ENCODE data around the gene ACIN1. TPM values are rescaled to one million over a fixed set of nuclear protein-coding genes. Genes with fewer than 3 reads are reported as not detected.

ACIN1 gene
- total RNA-seq, 1 donor from 2014 or later: 263 TPM

DNA sequence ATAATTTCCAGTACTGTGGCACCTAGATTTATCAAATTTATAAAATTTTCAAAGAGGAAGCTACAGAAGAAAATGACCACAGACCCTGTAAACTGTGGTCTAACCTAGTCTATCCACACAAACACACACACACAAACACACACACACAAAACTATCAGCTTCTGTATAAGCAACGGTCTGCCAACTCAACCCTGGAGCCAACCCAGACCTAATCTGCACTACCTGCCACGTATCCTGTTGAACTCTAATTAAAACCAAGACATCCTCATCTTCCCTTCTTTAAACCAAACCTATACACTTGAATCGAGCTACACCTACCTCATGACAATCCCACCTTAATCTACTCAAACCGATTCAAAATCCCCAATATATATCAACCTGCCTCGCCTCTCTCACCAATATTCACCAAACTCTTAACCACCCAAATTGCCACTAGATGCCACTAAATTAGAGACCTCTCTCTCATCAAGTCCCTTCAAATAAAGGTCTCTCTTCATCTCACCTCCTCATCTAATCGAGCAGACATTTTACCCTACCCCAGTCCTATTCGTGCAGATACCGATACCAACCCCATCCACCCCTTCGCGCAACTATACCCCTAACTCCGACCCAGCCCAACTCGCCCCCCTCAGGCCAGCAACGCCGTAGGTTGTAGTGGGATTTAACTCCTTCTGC is 808 bp downstream of the ACIN1 start:
- CTCF ChIA-PET: interaction anchor here (1.1 to 3.0 kb wide), 10 partner anchors 17 to 495 kb away, joined by 3 to 28 read pairs (median 6); partner anchors contain the start of gene PRMT5
- Mint-ChIP-seq H3K4me1 (peaks cover 33% of the 10 kb centered on the region), H3K9me3 (no peaks in the 10 kb centered on the region), H3K4me3 (no peak overlapping the region), H3K36me3 (ENCODE audit: low read depth) (peaks cover 56% of the 10 kb centered on the region), H3K27ac (no peak overlapping the region), H3K27me3 (no peaks in the 10 kb centered on the region)
- TF ChIP-seq, protein P1, sequence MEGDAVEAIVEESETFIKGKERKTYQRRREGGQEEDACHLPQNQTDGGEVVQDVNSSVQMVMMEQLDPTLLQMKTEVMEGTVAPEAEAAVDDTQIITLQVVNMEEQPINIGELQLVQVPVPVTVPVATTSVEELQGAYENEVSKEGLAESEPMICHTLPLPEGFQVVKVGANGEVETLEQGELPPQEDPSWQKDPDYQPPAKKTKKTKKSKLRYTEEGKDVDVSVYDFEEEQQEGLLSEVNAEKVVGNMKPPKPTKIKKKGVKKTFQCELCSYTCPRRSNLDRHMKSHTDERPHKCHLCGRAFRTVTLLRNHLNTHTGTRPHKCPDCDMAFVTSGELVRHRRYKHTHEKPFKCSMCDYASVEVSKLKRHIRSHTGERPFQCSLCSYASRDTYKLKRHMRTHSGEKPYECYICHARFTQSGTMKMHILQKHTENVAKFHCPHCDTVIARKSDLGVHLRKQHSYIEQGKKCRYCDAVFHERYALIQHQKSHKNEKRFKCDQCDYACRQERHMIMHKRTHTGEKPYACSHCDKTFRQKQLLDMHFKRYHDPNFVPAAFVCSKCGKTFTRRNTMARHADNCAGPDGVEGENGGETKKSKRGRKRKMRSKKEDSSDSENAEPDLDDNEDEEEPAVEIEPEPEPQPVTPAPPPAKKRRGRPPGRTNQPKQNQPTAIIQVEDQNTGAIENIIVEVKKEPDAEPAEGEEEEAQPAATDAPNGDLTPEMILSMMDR (IDR thresholded peaks at IDR 0.05): no peak
- ATAC-seq (ENCODE audit: low read depth) (no peak), DNase-seq (no peak)
- intact Hi-C loops (cut with micrococcal nuclease): loop anchor here (1.0 to 10.0 kb wide), 4 partner anchors 23 to 1021 kb away; partner anchors contain the start of genes DCAF11, NRL, RBM23 and THTPA
- POLR2A ChIA-PET: interaction anchor here (0.6 to 3.3 kb wide), 36 partner anchors 8 to 1657 kb away, joined by 3 to 50 read pairs (median 5); partner anchors contain the start of genes AP1G2, CDH24, CEBPE and DAD1

DNA sequence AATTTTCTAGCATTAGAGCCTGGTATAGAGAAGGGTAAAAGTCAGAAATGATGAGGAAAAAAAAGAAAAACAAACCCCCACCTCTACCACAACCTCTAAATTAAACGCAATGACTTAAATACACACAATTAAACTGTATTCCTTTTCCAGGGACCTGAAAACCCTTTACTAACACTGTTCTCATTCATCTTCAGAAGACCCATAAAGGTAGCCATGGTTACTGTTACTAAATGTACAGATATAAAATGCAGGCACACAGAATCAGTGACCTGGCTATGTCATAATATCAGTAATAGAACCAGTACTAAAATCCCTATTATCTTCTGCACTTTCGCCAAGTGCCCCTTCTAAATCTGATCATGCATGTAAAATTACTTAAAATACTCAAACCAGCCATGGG is 1.4 kb downstream of the ACIN1 start:
- Mint-ChIP-seq H3K27ac (no peak overlapping the region), H3K4me3 (no peak overlapping the region), H3K27me3 (no peaks in the 10 kb centered on the region), H3K9me3 (no peaks in the 10 kb centered on the region), H3K36me3 (ENCODE audit: low read depth) (peaks cover 56% of the 10 kb centered on the region), H3K4me1 (peaks cover 32% of the 10 kb centered on the region)
- no peak for ATAC-seq (ENCODE audit: low read depth)
- TF ChIP-seq, protein P1 (IDR thresholded peaks at IDR 0.05): no peak
- ChIA-PET POLR2A (interaction anchor here (2.4 to 3.3 kb wide), 3 partner anchors 28 to 228 kb away, joined by 9 to 50 read pairs (median 35); partner anchors contain the start of genes CEBPE, PABPN1 and PRMT5), CTCF (interaction anchor here (1.7 to 3.0 kb wide), 4 partner anchors 16 to 227 kb away, joined by 4 to 28 read pairs (median 22); no protein-coding TSS in a partner anchor)
- intact Hi-C loops (cut with micrococcal nuclease): loop anchor here (10.0 kb wide), 2 partner anchors 461 to 1021 kb away; partner anchors contain the start of genes DCAF11, NRL, THTPA and ZFHX2
- no peak for DNase-seq

DNA sequence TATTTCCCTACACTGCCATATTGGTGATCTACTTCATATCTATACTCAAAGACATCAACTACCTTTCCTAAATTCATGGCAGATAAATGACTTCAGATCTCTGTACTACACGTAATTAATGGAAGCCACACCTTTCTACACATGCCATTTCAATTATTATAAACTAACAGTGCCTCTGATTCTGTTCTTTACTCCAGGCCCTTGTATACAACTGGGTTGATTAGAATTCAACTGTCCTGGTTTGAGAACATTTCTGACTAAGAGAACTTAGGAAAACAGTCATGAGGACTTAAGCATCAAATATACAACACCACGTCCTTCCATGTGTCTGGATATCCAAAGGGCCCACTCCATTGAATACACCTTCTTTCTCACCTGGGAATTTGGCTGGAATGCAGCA is 1.8 kb downstream of the ACIN1 start:
- no peak overlapping the region for H3K27ac Mint-ChIP-seq
- intact Hi-C loops (cut with micrococcal nuclease): loop anchor here (10.0 kb wide), 2 partner anchors 462 to 1022 kb away; partner anchors contain the start of genes DCAF11, NRL, THTPA and ZFHX2
- no peak for ATAC-seq (ENCODE audit: low read depth)
- no peaks in the 10 kb centered on the region for H3K27me3 Mint-ChIP-seq
- H3K4me3 Mint-ChIP-seq: no peak overlapping the region
- POLR2A ChIA-PET: interaction anchor here (0.6 kb wide), 1 partner anchor 66 kb away, joined by 4 read pairs; no protein-coding TSS in a partner anchor
- TF ChIP-seq, protein P1 (IDR thresholded peaks at IDR 0.05): no peak
- no peak for DNase-seq
- H3K9me3 Mint-ChIP-seq: no peaks in the 10 kb centered on the region
- H3K4me1 Mint-ChIP-seq: peaks cover 32% of the 10 kb centered on the region
- CTCF ChIA-PET: interaction anchor here (0.7 to 2.1 kb wide), 4 partner anchors 16 to 28 kb away, joined by 3 to 17 read pairs (median 6); no protein-coding TSS in a partner anchor
- H3K36me3 Mint-ChIP-seq (ENCODE audit: low read depth): peaks cover 56% of the 10 kb centered on the region

DNA sequence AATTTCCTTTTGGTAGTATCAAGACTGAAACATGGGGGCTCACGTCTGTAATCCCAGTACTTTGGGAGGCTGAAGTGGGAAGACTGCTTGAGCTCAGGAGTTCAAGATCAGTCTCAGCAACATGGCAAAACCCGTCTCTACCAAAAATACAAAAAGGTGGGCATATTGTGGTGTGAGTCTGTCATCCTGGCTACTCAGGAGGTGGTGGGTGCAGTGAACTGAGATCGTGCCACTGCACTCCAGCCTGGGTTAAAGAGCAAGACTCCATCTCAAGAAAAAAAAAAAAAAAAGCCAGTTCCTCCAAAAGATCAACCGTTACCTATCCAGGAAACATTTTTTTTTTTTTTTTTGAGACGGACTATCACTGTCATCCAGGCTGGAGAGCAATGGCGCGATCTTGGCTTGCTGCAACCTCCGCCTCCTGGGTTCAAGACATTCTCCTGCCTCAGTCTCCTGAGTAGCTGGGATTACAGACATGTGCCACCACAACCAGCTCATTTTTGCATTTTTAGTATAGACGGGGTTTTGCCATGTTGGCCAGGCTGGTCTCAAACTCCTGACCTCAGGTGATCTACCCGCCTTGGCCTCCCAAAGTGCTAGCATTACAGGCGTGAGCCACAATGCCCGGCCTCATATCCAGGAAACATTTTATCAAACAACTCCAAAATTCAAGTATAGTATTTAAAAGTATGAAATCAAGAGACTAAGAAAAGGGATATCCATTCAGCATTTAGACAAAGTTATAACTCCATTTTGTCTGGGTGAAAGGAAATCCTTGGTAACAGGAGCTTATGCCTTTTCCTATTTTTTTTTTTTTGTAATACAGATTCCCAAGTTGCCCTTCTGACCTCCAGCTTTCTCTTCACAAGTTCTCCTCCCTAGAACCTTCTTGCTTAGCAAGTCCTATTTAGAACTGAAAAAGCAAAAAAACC is 3.4 kb downstream of the ACIN1 start:
- Mint-ChIP-seq H3K4me3 (no peak overlapping the region), H3K27ac (no peak overlapping the region), H3K27me3 (no peaks in the 10 kb centered on the region), H3K36me3 (ENCODE audit: low read depth) (peaks cover 61% of the 10 kb centered on the region), H3K4me1 (peaks cover 22% of the 10 kb centered on the region), H3K9me3 (no peaks in the 10 kb centered on the region)
- ATAC-seq (ENCODE audit: low read depth) (no peak), DNase-seq (no peak)
- ChIA-PET CTCF (interaction anchor here (0.9 to 2.1 kb wide), 5 partner anchors 14 to 521 kb away, joined by 3 to 17 read pairs (median 3); no protein-coding TSS in a partner anchor), POLR2A (interaction anchor here (0.7 kb wide), 2 partner anchors 82 to 288 kb away, joined by 5 to 6 read pairs; no protein-coding TSS in a partner anchor)
- intact Hi-C loops (cut with micrococcal nuclease): loop anchor here (10.0 kb wide), 2 partner anchors 463 to 1023 kb away; partner anchors contain the start of genes DCAF11, NRL, THTPA and ZFHX2
- TF ChIP-seq, protein P1 (IDR thresholded peaks at IDR 0.05): no peak

Data from activated B cell treated with CpG ODN at 0.5 μM for 24 hours (primary cell).